HG02678 (cell line): ENCODE data around the gene EML3.
"Not testable (repeated sequence)": the region's sequence is repeated elsewhere in the genome, so short reads cannot be mapped to it uniquely, and the experiment has no call there.

Experiments
- ATAC-seq: cut with Tn5 transposase; IDR thresholded peaks from one replicate; pipeline ENCODE4 v1.9.1; 2021; ENCODE audit warnings: mild to moderate bottlenecking, moderate library complexity; ENCODE audit not compliant: unreplicated experiment

The EML3 gene, protein sequence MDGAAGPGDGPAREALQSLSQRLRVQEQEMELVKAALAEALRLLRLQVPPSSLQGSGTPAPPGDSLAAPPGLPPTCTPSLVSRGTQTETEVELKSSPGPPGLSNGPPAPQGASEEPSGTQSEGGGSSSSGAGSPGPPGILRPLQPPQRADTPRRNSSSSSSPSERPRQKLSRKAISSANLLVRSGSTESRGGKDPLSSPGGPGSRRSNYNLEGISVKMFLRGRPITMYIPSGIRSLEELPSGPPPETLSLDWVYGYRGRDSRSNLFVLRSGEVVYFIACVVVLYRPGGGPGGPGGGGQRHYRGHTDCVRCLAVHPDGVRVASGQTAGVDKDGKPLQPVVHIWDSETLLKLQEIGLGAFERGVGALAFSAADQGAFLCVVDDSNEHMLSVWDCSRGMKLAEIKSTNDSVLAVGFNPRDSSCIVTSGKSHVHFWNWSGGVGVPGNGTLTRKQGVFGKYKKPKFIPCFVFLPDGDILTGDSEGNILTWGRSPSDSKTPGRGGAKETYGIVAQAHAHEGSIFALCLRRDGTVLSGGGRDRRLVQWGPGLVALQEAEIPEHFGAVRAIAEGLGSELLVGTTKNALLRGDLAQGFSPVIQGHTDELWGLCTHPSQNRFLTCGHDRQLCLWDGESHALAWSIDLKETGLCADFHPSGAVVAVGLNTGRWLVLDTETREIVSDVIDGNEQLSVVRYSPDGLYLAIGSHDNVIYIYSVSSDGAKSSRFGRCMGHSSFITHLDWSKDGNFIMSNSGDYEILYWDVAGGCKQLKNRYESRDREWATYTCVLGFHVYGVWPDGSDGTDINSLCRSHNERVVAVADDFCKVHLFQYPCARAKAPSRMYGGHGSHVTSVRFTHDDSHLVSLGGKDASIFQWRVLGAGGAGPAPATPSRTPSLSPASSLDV

DNA sequence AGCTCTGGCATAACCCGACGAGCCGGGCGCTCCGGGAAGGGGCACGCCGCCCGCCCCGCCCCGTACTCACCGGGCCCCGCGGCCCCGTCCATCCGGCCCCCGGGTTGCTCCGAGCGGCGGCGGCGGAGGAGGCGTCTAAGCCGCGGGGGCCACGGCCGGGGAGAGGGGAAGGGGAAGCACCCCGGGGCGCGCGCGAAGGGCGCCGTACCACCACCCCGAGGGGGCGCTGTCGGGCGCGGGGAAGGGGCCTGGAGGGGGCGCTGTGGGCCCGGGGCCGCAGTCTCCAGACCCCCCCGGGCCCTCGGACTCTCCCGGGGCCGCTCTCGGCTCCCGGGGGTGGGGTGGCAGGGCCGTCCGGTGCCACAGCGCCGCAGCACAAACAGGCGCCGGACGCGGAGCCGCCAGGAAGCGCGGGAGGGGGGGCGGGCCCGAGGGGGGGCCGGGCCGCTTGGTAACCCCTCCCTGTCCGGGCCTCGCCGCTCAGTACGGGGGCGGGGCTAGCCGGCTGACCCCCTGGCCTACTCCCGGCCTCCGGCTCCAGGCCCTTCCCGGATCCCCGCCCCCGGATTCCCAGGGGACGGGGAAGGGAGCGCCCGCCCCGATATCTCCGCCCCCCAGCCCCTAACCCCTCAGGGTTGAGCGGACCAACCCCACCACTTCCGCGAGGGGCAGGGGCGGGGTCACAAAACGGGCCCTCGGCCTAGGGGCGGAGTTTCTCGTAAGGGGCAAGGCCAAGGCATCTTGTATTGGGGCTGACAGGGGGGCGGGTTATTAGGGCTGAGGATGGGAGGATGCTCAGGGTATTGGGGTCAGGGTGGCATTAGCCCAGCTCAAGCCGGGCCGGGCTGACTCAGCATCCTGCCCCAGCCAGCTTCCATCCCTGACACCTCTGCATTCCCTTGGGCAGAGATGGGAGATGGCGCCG, at the start of gene EML3, which contains the start of gene ROM1:
Gene EML3 (minus strand): TSS at position 410 of the 925 bp plus-strand sequence. CDS start 318 bp downstream, at position 92.
Gene ROM1 (plus strand): TSS at position 892 of the 925 bp plus-strand sequence. CDS start 25 bp downstream, at position 917.
- ATAC-seq = peak; percentile 70

DNA sequence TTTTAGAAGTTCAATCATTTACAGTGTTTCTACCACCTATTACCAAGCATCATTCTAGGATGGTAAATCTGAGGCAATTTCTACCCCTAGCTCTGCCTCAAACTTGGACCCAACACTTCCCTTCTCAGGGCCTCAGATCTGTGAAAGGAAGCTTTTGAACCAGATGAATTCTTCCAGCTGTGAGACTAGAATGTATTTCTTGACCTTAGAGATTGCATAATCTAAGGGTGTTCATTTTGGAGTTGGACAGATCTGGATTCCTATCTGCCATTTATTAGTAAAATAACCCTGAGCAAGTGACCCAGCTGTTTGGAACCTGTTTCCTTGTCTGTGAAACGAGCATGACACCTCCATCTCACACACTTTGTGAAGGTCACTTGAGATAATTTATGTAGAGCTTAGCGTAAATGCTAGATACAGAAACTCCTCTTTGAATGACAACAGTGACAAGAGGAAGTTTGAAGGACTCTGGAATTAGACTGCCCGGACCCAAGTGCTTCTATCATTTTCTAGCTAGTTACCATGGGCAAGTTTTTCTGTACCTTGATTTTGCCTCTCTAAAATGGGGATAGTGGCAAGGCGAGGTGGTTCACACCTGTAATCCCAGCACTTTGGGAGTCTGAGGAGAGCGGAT, 44.3 kb upstream of the EML3 start:
- ATAC-seq = no peak

DNA sequence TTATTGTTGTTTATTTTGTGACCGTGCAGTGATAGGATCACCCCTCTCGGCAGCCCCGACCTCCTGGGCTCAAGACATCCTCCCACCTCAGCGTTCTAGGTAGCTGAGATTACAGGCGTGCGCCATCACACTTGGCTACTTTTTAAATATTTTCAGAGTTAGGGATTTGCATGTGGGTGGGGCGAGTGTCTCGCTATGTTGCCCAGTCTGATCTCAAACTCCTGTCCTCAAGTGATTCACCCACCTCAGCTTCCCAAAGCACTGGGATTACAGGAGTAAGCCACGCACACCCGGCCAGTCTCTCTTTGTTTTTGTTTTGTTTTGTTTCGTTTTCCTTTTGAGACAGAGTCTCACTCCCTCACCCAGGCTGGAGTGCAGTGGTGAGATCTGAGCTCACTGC, 41.7 kb upstream of the EML3 start:
- ATAC-seq = no peak

DNA sequence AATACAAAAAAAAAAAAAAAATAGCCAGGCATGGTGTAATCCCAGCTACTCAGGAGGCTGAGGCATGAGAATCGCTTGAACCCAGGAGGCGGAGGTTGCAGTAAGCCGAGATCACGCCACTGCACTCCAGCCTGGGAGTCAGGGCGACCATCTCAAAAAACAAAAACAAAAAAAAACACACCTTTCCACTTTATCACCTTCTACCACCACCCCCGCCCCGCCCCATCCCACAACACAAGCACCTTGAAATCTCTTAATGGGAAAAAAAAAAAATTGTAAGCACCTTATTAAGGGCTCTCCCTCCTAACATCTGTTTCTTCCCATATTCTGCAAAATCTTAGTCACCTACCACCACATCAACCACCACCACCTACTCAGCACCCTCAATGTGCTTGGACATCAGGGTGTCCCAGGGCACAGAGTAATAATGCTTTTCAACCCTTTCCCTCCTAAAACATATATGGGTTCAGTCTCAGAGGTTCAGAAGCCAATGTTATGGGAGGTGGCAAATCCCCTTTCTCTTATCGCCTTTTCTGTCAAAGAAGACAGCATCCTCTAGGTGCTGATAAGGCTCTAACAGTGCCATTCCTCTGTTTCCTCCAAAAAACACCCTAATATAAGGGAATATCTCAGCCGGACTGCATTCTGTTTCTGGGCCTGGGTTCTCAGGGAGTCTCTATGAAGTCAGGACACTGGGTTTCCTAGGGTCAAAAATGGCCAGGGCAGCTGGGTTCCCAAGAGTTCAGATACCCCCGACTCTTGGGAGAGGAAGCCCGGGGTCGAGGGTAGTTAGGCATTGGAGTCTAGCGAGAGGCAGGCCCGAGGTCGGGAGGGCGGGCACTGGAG, 39.8 kb upstream of the EML3 start:
- ATAC-seq = peak; percentile 6

DNA sequence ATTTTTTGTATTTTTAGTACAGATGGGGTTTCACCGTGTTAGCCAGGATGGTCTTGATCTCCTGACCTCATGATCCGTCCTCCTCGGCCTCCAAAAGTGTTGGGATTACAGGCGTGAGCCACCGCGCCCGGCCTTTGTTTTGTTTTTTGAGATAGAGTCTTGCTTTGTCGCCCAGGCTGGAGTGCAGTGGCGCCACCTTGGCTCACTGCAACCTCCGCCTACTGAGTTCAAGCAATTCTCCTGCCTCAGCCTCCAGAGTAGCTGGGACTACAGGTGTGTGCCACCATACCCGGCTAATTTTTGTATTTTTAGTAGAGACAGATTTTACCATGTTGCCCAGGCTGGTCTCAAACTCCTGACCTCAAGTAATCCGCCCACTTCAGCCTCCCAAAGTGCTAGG, 37.7 kb upstream of the EML3 start:
- ATAC-seq = not testable (repeated sequence)

DNA sequence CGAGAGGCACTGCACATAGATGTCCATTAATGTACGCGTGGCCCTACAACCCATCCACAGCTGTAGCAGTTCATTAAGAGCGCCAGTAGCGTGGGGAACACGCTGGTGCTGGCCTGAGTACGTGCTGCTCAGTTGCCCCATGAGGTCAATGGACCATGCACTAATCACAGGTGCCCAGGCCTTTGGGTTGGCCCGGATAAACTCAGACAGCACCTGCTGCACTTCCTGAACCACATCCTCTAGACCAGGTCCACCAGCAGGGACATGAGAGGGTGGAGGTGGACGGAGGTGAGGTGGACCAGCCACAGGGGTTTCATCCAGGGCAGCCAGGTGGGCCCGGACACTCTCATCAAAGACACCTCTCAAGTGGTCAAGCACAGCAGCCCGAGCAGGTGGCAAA, 36.9 kb upstream of the EML3 start:
- ATAC-seq = no peak

DNA sequence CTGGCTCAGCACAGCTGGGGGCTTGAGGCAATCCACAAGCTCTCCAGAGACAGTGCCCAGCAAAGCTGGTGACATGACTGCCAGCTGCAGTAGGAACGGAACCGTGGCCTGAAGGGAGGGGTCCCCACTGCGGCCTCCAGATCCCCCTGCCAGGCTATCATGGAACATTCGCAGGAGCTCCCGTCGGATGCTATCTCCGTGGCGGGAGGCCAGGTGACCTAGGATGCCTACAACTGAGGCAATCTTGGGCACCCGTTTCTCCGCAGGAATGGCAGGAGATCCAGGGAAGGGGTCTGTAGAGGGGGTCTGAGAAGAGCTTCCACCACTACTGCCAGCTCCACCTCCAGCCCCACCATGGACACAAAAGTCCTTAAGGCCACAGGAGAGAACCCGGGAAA, 36.4 kb upstream of the EML3 start:
- ATAC-seq = no peak

DNA sequence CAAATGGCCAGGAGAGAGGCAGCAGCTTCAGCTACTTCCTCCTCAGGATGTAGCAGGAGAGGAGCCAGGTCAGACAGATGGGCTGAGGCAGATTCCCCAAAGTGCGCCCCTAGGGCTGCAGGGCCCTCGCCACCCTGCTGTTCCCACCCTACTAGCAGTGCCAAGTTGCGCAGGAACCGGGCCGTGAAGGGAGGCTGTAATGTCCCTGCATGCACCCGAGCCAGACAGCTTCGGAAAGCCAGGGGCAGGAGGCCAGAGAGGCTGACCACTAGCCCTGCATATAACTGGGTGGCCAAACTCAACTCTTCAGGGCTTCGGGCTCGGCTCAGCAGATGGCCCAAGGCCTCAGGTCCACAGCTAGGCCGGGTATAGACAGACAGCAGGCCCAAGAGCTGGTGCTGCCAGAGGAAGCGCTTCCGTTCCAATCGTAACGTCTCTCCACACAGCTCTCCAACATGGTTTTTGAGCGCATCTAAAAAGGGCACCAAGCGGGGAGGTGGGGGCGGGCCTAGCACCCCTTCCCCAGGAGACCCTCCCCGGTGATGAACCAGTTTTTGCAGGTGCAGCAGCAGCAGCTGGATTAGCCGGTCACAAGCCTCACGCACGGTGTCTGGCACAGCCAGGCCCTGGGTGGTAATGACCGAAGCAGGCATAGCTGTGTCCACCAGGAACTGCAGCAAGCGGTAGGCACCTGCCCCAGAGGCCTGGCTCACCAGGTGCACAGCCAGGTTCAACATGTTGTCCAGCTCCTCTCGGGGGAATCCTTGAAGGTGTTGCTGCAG, 35.8 kb upstream of the EML3 start:
- no peak for ATAC-seq

DNA sequence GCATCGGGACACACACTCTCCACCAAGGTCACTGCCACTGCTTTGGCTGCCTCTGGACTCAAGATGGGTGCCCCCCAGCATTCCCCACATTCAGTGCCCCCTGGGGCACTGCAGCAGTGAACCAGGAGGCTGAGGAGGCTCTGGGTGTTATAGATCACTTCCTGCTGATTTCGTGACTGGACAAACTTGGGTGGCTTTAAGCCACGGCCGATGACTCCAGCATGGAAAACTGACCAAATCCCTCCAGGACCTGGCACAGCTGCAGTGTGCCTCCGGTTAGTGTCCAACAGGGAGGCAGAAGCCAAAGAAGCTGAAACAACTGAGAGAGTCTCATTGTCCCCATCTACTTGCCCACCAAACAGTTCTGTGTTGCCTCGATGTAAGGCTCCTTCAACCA, 35.0 kb upstream of the EML3 start:
- no peak for ATAC-seq

DNA sequence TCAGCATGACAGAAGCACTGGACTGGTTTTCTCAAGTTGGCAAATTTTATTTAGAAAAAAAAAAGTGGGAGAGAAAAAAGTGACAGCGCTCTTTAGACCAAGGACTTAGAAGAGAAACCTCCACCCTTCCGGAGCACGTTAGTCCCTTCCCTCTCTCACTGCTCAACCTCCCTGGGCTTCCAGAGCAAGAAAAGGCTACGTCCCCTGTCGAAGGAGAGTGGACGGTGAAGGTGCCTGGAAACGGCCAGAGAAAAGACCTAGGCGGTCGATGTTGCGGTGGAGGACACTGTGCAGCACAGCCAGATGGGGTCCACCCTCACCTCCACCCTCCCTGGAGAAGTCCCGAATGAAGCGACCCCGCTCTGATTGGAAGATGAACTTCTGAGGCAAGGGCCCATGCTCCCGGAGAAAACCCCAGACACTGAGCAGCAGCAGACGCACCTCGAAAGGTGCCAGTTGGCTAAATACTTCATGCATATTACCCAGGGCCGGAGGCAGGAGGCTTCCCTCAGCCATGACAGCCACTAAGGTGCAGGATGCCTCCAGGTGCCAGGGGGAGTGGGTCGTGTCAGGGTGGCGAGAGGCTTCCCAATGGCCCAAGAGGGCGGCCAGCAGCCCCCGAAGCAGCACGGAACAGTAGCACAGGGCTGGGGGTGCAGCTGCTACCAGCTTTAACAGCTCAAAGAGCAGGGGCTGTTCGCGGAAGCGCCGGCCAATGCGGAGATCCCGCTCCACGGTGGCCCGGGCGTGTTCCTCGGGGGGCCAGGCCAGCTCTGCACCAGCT, 34.4 kb upstream of the EML3 start:
- ATAC-seq = no peak

DNA sequence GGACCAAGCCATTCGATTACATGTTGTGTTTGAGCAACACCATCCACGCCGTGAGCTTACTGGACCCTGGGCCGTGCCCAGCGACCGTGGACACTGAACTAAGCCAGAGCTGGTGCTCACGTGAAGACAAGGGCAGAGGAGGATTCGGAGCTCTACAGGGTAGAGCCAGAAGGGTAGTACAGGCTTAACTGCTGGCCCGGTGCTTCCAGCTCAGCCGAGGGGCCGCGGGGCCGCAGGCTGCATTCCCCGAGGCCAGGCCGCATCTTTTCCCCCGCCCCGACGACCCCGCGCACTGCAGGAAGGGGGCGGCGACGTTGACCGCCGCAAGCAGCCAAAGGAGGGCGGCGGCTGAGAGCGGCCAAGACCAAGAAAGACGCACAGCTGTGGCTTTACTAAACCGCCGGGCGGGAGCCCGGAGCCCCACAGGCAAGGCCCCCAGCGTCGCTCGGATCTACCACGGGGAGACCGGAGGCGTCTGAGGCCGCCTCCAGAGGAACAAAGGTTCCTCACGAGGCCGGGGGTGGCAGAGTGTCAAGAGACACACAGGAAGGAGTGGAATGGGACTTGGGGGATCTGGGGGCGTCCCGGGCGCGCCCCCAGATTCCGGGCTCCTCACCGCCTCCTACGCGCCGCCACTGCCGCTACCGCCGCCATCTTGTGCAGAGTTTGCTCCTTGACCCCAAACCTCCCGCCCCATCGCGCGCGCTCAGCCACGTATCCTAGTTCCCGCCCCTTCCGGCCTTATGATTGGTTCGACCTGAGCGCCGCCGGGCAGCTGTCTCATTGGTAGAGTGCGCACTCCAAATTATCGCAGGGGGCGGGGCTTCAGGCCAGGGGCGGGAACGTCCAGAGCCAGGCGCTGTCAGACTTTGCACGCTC, 33.6 kb upstream of the EML3 start, which contains the start of gene GANAB:
Gene GANAB (minus strand): TSS at position 668 of the 879 bp plus-strand sequence. CDS start 14 bp downstream, at position 654.
- peak; percentile 96 for ATAC-seq

DNA sequence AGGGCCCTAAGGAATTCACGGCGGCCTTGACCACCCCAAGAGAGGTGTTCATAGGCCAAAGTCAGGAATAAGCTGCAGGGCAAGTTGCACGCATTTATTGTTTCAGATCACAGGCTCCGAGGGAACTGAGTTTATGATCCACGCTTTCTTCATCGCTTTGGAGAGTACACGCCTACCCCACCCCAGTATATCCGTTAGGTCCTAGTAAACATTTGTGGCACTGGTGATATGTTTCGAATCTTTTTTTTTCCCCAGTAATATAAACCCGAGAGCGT, 33.0 kb upstream of the EML3 start:
- ATAC-seq = no peak

DNA sequence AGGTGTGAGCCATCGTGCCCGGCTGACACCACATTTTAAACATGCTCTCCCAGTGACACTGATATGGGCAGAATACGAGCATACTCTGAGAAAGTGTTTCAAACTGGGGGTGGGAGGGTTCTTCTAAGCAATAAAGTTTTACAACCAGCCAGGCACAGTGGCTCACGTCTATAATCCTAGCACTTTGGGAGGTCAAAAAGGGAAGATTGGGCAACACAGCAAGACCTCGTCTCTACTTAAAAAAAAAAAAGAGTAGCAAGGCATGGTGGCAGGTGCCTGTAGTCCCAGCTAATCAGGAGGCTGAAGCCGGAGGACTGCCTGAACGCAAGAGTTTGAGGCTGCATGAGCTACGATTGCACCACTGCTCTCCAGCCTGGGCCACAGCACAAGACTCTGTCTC, 31.6 kb upstream of the EML3 start:
- no peak for ATAC-seq

DNA sequence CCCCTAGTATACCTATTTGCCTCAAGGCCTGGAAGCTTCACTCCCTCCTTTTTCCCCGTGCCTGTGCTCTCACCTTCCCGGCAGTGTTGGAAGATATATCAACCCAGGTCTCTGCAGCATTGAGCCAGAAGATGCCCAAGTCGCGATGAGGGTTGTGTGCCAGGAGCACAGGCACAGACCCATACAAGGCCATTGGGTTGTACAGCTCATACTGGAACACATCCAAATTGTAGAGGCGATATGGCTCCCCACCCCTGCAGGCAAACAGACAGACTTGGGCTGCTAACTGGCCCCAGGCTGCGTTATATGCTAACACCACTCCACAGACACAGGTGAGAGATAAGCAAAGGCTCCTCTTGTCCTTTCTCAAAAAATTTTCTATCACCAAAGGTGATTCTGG, 19.9 kb upstream of the EML3 start:
- no peak for ATAC-seq

DNA sequence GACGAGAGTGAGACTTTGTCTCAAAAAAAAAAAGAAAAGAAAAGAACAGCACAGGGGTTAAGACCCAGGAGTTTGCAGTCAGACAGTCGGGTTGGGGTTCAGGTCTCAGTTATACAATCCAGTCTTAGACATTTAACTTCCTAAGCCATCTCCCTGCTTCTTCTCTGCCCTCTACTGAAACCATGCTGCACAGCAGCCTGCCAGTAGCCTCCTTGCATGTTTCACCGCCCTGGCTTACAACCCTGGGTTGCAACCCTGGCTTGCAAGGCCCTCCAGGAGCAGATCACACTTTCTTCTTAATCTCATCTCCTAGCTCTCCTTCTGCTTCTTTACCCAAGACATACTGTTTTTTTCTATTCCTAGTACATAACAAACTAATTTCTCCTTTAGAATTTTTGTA, 15.1 kb upstream of the EML3 start:
- no peak for ATAC-seq

DNA sequence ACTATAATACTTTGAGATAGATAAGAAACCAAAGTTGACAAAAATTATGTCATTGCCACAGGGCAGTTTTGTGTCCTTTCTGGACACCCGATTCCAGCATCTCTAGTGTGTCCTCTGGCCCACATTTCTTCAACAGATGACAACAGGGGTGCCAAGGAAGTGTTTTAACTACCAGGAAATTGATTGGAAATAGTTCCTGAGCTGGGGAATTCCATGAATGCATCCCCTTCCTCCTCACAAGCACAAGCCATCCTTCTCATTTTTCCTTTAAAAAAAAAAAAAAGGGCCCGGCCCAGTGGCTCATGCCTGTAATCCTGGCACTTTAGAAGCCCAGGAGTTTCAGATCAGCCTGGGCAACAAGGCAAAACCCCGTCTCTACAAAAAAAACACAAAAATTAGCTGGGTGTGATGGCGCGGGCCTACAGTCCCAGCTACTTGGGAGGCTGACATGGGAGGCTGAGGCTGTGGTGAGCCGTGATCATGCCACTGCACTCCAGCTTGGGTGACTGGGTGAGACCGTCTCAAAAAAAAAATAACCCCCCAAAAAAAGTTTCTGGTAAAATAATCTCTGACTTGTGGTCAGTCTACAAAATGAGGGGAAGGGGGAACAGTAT, 10.0 kb upstream of the EML3 start:
- no peak for ATAC-seq
